Lower leg skin (tissue), 3 donors: Measurements from ENCODE around the gene LRRC34.

ENCODE experiments used
- POLR2A ChIP-seq, 2 donors: fragments of 450-650 bp; IDR thresholded peaks; one replicate each; pipeline ENCODE4 v1.6.1; 2016 to 2017; ENCODE audit warnings: antibody characterized with exemption in 2 of 2, mild to moderate bottlenecking in 1 of 2, moderate library complexity in 1 of 2
- TF ChIP-seq, protein P1 (sequence below), 3 donors: fragments of 450-650 bp; IDR thresholded peaks; one replicate each; pipeline ENCODE4 v1.5.1; 2016; ENCODE audit warnings: antibody characterized with exemption in 3 of 3, mild to moderate bottlenecking in 3 of 3, moderate library complexity in 2 of 3

DNA sequence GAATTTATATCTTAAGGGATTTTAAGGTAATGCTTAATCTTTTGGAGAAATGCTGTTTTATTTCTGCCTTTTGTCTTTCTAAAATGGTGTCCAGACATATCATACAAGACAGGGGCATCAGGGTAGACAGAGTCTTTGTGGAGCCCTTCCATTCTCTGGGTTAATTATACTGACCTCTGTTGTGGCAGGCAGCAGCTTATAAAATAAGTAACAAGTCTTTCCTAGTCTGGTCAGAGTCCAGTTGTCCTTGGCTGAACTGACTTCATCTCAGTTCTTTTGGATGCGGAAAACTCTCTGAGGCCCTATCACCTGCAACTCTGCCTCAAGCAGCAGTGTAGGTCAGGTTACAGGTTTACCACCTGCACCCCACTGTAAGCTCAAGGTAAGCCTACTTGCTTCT, 20.3 kb downstream of the LRRC34 start:
- TF ChIP-seq, protein P1, sequence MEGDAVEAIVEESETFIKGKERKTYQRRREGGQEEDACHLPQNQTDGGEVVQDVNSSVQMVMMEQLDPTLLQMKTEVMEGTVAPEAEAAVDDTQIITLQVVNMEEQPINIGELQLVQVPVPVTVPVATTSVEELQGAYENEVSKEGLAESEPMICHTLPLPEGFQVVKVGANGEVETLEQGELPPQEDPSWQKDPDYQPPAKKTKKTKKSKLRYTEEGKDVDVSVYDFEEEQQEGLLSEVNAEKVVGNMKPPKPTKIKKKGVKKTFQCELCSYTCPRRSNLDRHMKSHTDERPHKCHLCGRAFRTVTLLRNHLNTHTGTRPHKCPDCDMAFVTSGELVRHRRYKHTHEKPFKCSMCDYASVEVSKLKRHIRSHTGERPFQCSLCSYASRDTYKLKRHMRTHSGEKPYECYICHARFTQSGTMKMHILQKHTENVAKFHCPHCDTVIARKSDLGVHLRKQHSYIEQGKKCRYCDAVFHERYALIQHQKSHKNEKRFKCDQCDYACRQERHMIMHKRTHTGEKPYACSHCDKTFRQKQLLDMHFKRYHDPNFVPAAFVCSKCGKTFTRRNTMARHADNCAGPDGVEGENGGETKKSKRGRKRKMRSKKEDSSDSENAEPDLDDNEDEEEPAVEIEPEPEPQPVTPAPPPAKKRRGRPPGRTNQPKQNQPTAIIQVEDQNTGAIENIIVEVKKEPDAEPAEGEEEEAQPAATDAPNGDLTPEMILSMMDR (IDR thresholded peaks at IDR 0.05), result no peak
- no peak for TF ChIP-seq POLR2A (IDR thresholded peaks at IDR 0.05)
